ENCODE data around the gene KIF20B. TPM values are rescaled to one million over a fixed set of nuclear protein-coding genes. Genes with fewer than 3 reads are reported as not detected.

The KIF20B gene
- total RNA-seq, 1 donor from 2014 or later: 71.5 TPM

- H3K9me3 ChIP-seq (ENCODE audit: low read depth): no peaks in the 10 kb centered on the region
- H3K4me3 Mint-ChIP-seq: no peak overlapping the region
- peaks cover 7% of the 10 kb centered on the region for H3K9me3 Mint-ChIP-seq
- TF ChIP-seq, protein P1, sequence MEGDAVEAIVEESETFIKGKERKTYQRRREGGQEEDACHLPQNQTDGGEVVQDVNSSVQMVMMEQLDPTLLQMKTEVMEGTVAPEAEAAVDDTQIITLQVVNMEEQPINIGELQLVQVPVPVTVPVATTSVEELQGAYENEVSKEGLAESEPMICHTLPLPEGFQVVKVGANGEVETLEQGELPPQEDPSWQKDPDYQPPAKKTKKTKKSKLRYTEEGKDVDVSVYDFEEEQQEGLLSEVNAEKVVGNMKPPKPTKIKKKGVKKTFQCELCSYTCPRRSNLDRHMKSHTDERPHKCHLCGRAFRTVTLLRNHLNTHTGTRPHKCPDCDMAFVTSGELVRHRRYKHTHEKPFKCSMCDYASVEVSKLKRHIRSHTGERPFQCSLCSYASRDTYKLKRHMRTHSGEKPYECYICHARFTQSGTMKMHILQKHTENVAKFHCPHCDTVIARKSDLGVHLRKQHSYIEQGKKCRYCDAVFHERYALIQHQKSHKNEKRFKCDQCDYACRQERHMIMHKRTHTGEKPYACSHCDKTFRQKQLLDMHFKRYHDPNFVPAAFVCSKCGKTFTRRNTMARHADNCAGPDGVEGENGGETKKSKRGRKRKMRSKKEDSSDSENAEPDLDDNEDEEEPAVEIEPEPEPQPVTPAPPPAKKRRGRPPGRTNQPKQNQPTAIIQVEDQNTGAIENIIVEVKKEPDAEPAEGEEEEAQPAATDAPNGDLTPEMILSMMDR (IDR thresholded peaks at IDR 0.05): no peak
- TF ChIP-seq EZH2 (IDR thresholded peaks at IDR 0.05) (no peak), EZH2phosphoT487 (IDR thresholded peaks at IDR 0.05) (no peak)
- no peaks in the 10 kb centered on the region for H3K79me2 ChIP-seq (ENCODE audit: low read depth)
- H3K36me3 Mint-ChIP-seq: peaks cover 55% of the 10 kb centered on the region
- no peaks in the 10 kb centered on the region for H3K4me1 ChIP-seq
- no peak overlapping the region for H3K27ac ChIP-seq
- no peak overlapping the region for H3K4me2 ChIP-seq
- no peak overlapping the region for H3K4me3 ChIP-seq
- no peaks in the 10 kb centered on the region for H3F3A ChIP-seq (ENCODE audit: low read depth)
- no peak overlapping the region for H3K9ac ChIP-seq
- H3K27me3 ChIP-seq: no peaks in the 10 kb centered on the region
- H2AFZ ChIP-seq (replicated peaks): no peak overlapping the region
- H3K36me3 ChIP-seq: peaks cover 15% of the 10 kb centered on the region
- no peaks in the 10 kb centered on the region for H3K27me3 Mint-ChIP-seq (ENCODE audit: insufficient read depth, low read depth)
- H3K27ac Mint-ChIP-seq: no peak overlapping the region
- no peaks in the 10 kb centered on the region for H4K20me1 ChIP-seq (ENCODE audit: low read depth)
- H3K4me1 Mint-ChIP-seq: no peaks in the 10 kb centered on the region
- DNase-seq (ENCODE audit: low spot score): no peak
These were observed 75.3 kb downstream of the KIF20B start for GRCh38 chr10:89776665-89777064.

DNA sequence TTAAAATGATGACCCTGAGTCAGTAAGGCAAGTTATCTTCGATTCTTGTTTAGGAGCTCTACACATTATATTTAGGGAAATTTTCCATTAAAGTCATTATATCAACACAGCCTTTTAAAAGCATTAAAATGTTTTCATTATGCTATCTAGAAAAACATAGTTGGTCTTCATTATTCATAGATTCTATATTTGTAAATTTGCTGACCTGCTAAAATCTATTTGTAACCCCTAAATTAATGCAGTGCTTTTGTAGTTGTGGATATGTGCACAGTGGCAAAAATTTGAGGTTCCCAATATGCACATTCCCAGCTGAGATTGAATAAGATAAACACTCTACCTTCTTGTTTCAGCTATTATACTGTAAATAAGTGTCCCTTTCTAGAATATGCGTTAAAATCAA lies 81.1 kb downstream of the KIF20B start:
- TF ChIP-seq, protein P1 (IDR thresholded peaks at IDR 0.05): no peak
- TF ChIP-seq EZH2phosphoT487 (IDR thresholded peaks at IDR 0.05) (no peak), EZH2 (IDR thresholded peaks at IDR 0.05) (no peak)
- Histone ChIP-seq H3K36me3 (no peaks in the 10 kb centered on the region), H2AFZ (replicated peaks) (no peak overlapping the region), H3K9ac (no peak overlapping the region), H4K20me1 (ENCODE audit: low read depth) (no peaks in the 10 kb centered on the region), H3K9me3 (ENCODE audit: low read depth) (no peaks in the 10 kb centered on the region), H3K4me3 (no peak overlapping the region), H3K27ac (no peak overlapping the region), H3K4me2 (no peak overlapping the region), H3K79me2 (ENCODE audit: low read depth) (no peaks in the 10 kb centered on the region), H3K27me3 (no peaks in the 10 kb centered on the region), H3K4me1 (no peaks in the 10 kb centered on the region), H3F3A (ENCODE audit: low read depth) (no peaks in the 10 kb centered on the region)
- Mint-ChIP-seq H3K27ac (no peak overlapping the region), H3K4me1 (no peaks in the 10 kb centered on the region), H3K27me3 (ENCODE audit: insufficient read depth, low read depth) (no peaks in the 10 kb centered on the region), H3K36me3 (peaks cover 22% of the 10 kb centered on the region), H3K9me3 (no peaks in the 10 kb centered on the region), H3K4me3 (no peak overlapping the region)
- no peak for DNase-seq (ENCODE audit: low spot score)

DNA sequence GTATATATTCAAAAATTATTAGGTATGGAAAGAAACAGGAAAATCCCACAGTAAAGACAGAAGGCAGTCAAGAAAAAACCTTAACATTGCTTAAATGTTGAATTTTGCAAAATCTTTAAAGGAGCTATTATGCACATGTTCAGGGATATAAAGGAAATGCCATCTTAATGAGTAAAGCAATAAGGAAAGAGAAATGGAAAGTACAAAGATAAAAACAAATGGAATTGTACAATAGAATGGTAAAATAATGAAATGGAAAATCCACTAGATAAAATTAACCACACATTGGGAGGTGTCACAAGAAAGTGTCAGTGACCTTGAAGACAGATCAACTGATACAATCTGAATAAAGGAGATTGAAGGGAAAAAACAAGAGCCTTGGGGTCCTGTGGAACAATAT lies 82.0 kb downstream of the KIF20B start:
- Histone ChIP-seq H3K4me2 (no peak overlapping the region), H3K27me3 (no peaks in the 10 kb centered on the region), H3K9ac (no peak overlapping the region), H3K36me3 (no peaks in the 10 kb centered on the region), H3F3A (ENCODE audit: low read depth) (no peaks in the 10 kb centered on the region), H3K4me1 (no peaks in the 10 kb centered on the region), H3K27ac (no peak overlapping the region), H3K79me2 (ENCODE audit: low read depth) (no peaks in the 10 kb centered on the region), H3K4me3 (no peak overlapping the region), H2AFZ (replicated peaks) (no peak overlapping the region), H3K9me3 (ENCODE audit: low read depth) (no peaks in the 10 kb centered on the region), H4K20me1 (ENCODE audit: low read depth) (no peaks in the 10 kb centered on the region)
- Mint-ChIP-seq H3K4me3 (no peak overlapping the region), H3K27me3 (ENCODE audit: insufficient read depth, low read depth) (no peaks in the 10 kb centered on the region), H3K4me1 (no peaks in the 10 kb centered on the region), H3K9me3 (no peaks in the 10 kb centered on the region), H3K36me3 (peaks cover 15% of the 10 kb centered on the region), H3K27ac (no peak overlapping the region)
- no peak for DNase-seq (ENCODE audit: low spot score)
- TF ChIP-seq, protein P1 (IDR thresholded peaks at IDR 0.05): no peak
- TF ChIP-seq EZH2phosphoT487 (IDR thresholded peaks at IDR 0.05) (no peak), EZH2 (IDR thresholded peaks at IDR 0.05) (no peak)

Data from neural progenitor cell (in vitro differentiated cells).